Effector memory CD8-positive, alpha-beta T cell (primary cell): ENCODE data around the gene CLIC2.
"Not testable (repeated sequence)": the region's sequence is repeated elsewhere in the genome, so short reads cannot be mapped to it uniquely, and the experiment has no call there.

Experiments used
- ATAC-seq: fragments of 150-1000 bp; cut with Tn5 transposase; replicated peaks from 2 replicates; pipeline ENCODE4 v1.10.0; 2021; ENCODE audit warnings: mild to moderate bottlenecking, moderate library complexity
- DNase-seq, 3 experiments: peaks; one replicate each; pipeline ENCODE4 v3.0.0; 2021
- H3K27ac Mint-ChIP-seq, 2 donors: one replicate each; pipeline ENCODE4 v1.8.0; 2022; ENCODE audit warnings: mild to moderate bottlenecking in 2 of 2, mixed read lengths in 2 of 2, moderate library complexity in 2 of 2
- H3K27me3 Mint-ChIP-seq, 2 donors: one replicate each; pipeline ENCODE4 v1.8.0; 2022; ENCODE audit warnings: mixed read lengths in 2 of 2
- H3K36me3 Mint-ChIP-seq: one replicate; pipeline ENCODE4 v1.8.0; 2022; ENCODE audit warnings: mild to moderate bottlenecking, moderate library complexity, mixed read lengths; ENCODE audit not compliant: insufficient read depth
- H3K4me1 Mint-ChIP-seq, 2 donors: one replicate each; pipeline ENCODE4 v1.8.0; 2022; ENCODE audit warnings: low read depth in 2 of 2, mixed read lengths in 2 of 2
- H3K4me3 Mint-ChIP-seq, 2 donors: one replicate each; pipeline ENCODE4 v1.8.0; 2022; ENCODE audit warnings: mild to moderate bottlenecking in 2 of 2, mixed read lengths in 2 of 2, moderate library complexity in 2 of 2
- H3K9me3 Mint-ChIP-seq, 2 donors: one replicate each; pipeline ENCODE4 v1.8.0; 2022; ENCODE audit warnings: mixed read lengths in 2 of 2
- total RNA-seq, 9 experiments: gene quantifications; one replicate each; lab custom pipeline; 2026; lab: John Stamatoyannopoulos, UW

CLIC2 gene
- 0 to 1.4 (median 0.42) reads per million in 9 experiments for total RNA-seq

DNA sequence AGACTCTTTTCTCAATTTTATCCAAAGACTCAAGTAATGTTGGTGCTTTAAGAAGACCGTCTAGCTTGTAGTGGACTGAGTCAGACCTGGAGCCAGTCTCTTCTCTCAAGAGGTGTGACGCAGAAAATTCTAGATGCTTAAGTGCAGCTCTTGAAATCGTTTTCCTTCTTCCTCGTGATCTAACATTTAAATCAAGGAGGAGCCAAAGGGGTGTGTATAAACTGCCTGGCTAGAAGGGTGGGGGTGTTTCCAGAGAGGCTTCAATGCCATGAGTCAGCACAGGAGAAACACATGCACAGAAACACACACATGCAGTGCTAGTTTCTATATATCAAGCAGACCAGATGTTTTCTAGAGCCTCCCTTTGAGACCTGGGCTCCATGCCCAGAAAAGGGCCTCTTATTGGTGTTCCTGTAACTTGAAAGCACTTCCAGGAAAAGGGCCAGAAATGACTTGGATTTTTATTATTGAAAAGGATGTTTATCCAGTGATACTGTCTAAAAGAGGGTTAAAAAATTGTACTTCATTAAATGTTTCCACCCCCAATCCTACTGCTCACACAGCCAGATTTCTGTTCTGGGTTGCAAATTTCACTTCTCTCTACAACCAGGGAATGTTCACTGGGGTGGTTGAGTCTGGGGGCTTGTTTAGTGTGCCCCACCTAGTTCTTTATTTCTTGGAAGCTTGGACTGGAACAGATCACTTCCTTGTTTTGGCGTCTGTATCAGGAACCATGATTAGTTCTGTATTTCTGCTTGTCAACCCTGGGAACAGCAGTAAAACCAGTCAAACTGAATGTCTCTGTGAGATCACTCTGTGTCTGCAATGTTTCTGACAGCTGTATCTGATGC, at the start of gene CLIC2:
TSS of gene CLIC2 (minus strand) at position 129 of the 851 bp plus-strand sequence. CDS start 187 bp downstream, outside the sequence.
- H3K4me3 Mint-ChIP-seq: no peak within 1 kb of the TSS
- no peaks in the 10 kb centered on the region for H3K4me1 Mint-ChIP-seq
- H3K9me3 Mint-ChIP-seq: no peaks in the 10 kb centered on the region
- ATAC-seq: no peak
- DNase-seq: no peak
- H3K27ac Mint-ChIP-seq: no peak within 1 kb of the TSS
- H3K27me3 Mint-ChIP-seq: peaks cover 0 to 4% of the 10 kb centered on the region in 2 donors
- no peaks in the 10 kb centered on the region for H3K36me3 Mint-ChIP-seq

DNA sequence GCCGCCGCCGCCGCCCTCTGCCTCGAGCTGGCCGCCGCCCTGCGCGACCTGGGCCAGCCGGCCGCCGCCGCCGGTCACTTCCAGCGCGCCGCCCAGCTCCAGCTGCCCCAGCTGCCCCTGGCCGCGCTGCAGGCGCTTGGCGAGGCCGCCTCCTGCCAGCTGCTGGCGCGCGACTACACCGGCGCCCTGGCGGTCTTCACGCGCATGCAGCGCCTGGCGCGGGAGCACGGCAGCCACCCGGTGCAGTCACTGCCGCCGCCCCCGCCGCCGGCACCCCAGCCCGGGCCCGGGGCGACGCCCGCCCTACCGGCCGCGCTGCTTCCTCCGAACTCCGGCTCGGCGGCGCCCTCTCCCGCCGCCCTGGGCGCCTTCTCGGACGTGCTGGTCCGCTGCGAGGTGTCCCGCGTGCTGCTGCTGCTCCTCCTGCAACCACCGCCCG, 48.1 kb upstream of the CLIC2 start:
- not testable (repeated sequence) for H3K36me3 Mint-ChIP-seq, DNase-seq, H3K27me3 Mint-ChIP-seq, H3K4me1 Mint-ChIP-seq, H3K4me3 Mint-ChIP-seq, H3K9me3 Mint-ChIP-seq, H3K27ac Mint-ChIP-seq
- ATAC-seq: peak; percentile 65

DNA sequence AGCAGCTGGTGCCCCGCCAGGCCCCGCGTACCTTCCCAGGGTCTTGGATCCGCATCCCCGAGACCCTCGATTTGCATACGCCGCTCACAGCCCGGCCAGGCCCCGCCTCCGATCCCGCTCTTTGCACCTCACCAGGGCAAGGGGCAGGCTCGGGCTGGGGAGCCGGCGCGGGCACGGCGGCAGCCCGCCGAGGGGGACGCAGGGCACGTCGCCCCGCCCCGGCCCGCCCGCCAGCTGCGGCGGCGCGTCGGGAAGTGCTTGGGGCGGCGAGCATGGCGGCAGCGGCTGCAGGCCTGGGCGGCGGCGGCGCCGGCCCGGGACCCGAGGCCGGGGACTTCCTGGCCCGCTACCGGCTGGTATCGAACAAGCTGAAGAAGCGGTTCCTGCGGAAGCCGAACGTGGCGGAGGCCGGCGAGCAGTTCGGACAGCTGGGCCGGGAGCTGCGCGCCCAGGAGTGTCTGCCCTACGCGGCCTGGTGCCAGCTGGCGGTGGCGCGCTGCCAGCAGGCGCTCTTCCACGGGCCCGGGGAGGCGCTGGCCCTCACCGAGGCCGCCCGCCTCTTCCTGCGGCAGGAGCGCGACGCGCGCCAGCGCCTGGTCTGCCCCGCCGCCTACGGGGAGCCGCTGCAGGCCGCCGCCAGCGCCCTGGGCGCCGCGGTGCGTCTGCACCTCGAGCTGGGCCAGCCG, 47.6 kb upstream of the CLIC2 start, which contains the start of gene F8A2:
TSS of gene F8A2 (plus strand) at position 253 of the 686 bp plus-strand sequence. CDS start at position 273, 20 bp downstream.
- not testable (repeated sequence) for H3K27me3 Mint-ChIP-seq, H3K36me3 Mint-ChIP-seq, H3K4me1 Mint-ChIP-seq, H3K27ac Mint-ChIP-seq, H3K4me3 Mint-ChIP-seq, DNase-seq, H3K9me3 Mint-ChIP-seq
- peak; percentile 69 for ATAC-seq

DNA sequence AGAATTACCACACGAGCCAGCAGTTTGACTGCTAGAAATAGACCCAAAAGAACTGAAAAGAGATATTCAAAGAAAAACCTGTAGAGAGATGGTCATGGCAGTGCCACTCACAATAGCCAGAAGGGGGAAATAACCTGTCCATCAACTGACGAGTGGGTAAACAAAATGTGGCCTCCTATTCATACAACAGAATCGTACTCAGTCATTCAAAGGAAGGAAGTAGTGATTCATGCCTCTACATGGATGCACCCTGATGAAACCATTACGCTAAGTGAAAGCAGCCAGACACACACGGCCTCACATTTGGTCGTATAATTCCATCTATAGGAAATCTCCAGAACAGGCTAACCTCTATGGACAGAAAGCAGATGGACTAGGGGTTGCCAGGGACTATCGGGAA, 45.4 kb upstream of the CLIC2 start:
- H3K27ac Mint-ChIP-seq, H3K9me3 Mint-ChIP-seq: not testable (repeated sequence)

DNA sequence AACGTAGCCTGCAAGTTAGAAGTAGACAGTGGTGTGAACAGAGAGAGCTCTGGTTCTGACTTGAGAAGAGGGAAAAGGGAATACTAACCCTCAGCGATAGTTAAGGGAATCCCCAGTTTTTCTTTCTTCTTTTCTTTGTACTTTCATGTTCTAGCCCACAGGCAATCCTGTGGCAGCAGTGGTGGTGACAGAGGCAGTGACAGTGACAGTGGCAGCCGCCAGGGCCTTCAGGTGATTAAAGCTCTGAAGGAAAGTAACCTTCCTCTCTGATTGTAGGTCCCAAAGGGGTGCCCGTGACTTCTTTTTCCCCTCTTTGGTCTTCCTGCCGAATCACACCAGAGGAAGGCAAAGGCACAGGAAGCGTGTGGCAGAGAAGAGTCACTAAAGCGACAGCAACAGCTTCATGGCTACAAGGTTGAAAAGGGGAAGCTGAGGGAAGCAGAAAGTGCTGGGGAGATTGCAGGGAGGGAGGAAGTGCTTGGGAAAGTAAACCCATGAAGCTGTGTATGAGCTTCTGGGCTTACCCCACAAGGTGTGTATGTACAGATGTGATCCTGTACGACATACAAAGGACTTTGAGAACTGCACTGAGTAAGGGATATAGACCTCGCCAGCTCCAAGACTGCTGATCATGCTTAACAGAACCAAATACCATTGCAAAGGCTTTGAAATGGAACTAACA, 39.5 kb upstream of the CLIC2 start:
- H3K27me3 Mint-ChIP-seq, H3K9me3 Mint-ChIP-seq, H3K4me1 Mint-ChIP-seq, H3K4me3 Mint-ChIP-seq, H3K36me3 Mint-ChIP-seq, H3K27ac Mint-ChIP-seq, DNase-seq: not testable (repeated sequence)
- ATAC-seq: peak; percentile 59

More for the DNA sequence above, 45.4 kb upstream of the CLIC2 start:
- peak; percentile 26 for ATAC-seq
- not testable (repeated sequence) for H3K4me3 Mint-ChIP-seq, DNase-seq, H3K36me3 Mint-ChIP-seq, H3K4me1 Mint-ChIP-seq, H3K27me3 Mint-ChIP-seq

DNA sequence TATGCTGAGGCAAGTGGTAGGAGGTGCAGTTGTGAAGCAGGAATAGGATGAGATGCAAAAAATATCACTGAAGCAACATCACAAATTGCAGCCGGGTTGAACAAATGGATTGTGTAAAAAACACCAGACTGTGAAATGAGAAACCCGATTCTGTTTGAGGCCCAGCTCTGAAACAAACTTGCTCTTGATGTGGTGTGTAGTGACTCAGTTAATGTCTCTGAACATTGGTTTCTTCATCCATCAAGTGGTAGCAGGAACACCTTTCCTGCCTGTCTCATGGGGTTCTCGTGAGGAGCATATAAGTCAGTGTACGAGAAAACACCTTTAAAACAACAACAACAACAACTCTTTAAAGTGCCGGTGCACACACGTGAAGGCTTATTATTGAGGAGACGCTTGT, 29.3 kb upstream of the CLIC2 start:
- H3K27ac Mint-ChIP-seq, H3K27me3 Mint-ChIP-seq, H3K4me3 Mint-ChIP-seq, H3K4me1 Mint-ChIP-seq, H3K9me3 Mint-ChIP-seq, ATAC-seq, DNase-seq, H3K36me3 Mint-ChIP-seq: not testable (repeated sequence)

DNA sequence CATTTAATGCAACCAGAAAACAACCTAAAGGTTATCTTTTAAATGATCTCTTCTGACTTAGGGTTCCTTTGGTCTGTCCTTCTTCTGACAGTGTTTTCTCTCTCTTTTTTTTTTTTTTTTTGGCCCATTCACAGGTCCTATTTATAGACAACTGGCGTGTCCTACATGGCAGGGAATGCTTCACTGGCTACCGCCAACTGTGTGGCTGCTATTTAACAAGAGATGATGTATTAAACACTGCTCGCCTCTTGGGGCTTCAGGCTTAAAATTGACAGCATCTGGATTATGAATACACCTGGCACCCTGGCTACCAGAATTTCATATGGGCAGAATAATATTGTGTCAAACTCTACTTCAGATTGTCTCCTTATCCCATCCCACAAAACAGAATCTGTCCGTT, 15.0 kb upstream of the CLIC2 start:
- not testable (repeated sequence) for ATAC-seq, H3K4me1 Mint-ChIP-seq, H3K27ac Mint-ChIP-seq, H3K27me3 Mint-ChIP-seq, H3K4me3 Mint-ChIP-seq, DNase-seq, H3K9me3 Mint-ChIP-seq, H3K36me3 Mint-ChIP-seq

DNA sequence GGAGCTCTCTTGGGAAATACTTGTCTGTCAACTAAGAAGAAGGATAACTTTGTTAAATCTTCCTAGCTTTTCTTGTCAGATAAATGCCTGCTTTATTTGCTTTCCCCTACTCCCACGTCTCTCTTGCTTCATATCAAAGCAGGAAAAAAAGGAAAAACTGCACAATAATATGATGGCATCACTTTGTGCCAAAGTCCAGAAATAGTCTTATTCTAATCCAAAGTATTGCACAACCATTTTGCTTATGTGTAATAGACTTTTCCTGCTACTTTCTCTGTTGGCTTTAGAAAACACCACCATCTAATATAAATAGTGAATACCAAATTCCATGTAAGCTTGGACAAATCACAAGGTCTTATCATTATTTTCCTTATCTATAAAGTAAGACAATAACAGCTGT, 11.3 kb upstream of the CLIC2 start:
- not testable (repeated sequence) for H3K4me1 Mint-ChIP-seq, H3K4me3 Mint-ChIP-seq, H3K36me3 Mint-ChIP-seq, ATAC-seq, H3K27ac Mint-ChIP-seq, DNase-seq, H3K9me3 Mint-ChIP-seq, H3K27me3 Mint-ChIP-seq

DNA sequence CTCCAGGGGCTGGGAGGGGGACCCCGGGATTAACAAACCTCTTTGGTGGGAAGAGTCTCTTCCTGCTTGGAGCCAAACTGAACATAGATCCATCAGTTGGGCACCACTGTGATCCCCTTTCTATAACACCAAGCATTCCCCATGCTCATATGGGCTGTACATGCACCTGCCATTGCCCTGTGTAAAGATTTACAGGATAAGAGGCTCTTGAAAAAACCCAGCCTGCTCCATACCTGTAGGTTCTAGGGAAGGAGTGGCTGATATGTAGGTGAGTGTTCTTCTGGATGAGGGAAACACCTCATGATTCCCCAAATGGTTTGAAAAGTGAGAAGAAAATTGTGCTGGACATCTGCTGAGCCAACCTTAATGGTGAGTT, 911 bp upstream of the CLIC2 start:
- DNase-seq, H3K4me3 Mint-ChIP-seq, H3K9me3 Mint-ChIP-seq, H3K27ac Mint-ChIP-seq, ATAC-seq, H3K27me3 Mint-ChIP-seq, H3K4me1 Mint-ChIP-seq, H3K36me3 Mint-ChIP-seq: not testable (repeated sequence)

DNA sequence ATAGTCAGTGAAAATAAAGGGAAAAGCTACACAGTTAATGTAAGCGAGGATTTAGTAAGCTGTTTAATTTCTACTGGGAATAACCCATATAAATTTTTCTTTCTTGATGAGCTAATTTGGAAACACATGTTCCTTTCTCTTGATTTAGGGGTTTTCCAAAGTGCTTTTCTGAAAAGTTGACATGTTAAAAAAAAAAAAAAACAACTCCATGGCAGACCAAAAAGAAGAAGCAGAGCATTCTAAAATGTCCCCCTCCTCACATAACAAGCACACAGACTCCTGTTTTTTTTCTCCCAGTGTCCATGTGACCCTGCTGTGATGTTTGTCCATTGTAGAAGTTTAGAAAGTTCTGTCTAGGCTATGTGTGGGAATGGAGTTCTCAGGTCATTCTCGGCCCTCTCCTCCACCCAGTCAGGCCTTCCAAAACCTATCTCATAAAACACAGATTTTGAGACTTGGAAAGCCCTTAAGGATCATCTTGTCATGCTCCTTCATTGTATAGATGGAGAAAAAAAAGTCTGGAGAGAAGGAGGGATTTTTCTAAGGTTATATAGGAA, 792 bp downstream of the CLIC2 start:
- no peaks in the 10 kb centered on the region for H3K4me1 Mint-ChIP-seq
- no peak overlapping the region for H3K27ac Mint-ChIP-seq
- no peak overlapping the region for H3K4me3 Mint-ChIP-seq
- no peaks in the 10 kb centered on the region for H3K9me3 Mint-ChIP-seq
- DNase-seq: no peak
- H3K36me3 Mint-ChIP-seq: no peaks in the 10 kb centered on the region
- H3K27me3 Mint-ChIP-seq: peaks cover 4 to 6% of the 10 kb centered on the region in 2 donors
- no peak for ATAC-seq

DNA sequence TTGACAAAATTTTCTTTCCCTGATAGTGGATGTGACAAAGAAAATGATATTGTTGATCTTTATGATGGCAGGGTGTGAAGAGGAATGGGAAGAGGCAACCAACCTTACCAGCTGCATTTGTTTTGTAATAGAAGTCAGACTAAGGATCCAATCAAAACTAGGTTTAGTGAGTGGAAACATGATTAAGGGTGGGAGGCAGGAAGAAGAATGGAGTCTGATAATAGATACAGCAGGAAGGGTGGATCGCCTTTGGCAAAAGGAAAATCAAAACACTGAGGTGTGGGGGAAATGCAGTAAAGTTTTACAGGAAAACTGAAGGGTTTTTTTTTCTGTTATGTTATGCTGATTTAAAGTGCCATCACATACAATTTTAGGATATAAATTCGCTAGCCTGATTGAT, 3.4 kb downstream of the CLIC2 start:
- DNase-seq: no peak
- Mint-ChIP-seq H3K27ac (no peak overlapping the region), H3K4me3 (no peak overlapping the region), H3K27me3 (peaks cover 4 to 7% of the 10 kb centered on the region in 2 donors), H3K4me1 (no peaks in the 10 kb centered on the region), H3K9me3 (no peaks in the 10 kb centered on the region), H3K36me3 (no peaks in the 10 kb centered on the region)
- ATAC-seq: no peak

DNA sequence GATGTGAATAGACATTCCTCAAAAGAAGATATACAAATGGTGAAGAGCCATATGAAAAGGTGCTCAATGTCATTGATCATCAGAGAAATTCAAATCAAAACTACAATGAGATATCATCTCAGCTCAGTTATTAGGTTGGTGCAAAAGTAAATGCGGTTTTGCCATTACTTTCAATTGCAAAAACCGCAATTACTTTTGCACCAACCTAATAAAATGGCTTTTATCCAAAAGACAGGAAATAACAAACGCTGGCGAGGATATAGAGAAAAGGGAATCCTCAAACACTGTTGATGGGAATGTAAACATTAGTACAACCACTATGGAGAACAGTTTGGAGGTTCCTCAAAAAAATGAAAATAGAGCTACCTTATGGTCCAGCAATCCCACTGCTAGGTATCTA, 5.1 kb downstream of the CLIC2 start:
- H3K4me3 Mint-ChIP-seq: no peak overlapping the region

DNA sequence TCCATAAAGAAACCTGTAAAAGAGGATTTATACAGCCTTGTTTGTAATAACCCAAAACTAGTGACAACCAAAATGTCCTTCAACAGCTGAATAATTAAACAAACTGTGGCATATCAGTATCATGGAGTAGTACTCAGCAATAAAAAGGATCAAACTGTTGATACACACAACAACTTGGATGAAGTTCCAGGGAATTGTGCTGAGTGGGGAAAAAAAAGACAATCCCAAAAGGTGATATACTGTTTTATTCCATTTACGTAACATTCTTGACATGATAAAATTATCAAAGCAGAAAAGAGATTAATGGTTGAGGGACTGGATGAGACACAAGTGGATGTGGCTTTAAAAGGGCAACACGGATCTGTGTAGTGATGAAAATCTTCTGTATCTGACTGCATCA, 7.8 kb downstream of the CLIC2 start:
- H3K9me3 Mint-ChIP-seq: peaks cover 0 to 2% of the 10 kb centered on the region in 2 donors
- peaks cover 30 to 32% of the 10 kb centered on the region in 2 donors for H3K27me3 Mint-ChIP-seq
- H3K27ac Mint-ChIP-seq: no peak overlapping the region
- DNase-seq (no peak), ATAC-seq (no peak)
- no peak overlapping the region for H3K4me3 Mint-ChIP-seq
- no peaks in the 10 kb centered on the region for H3K4me1 Mint-ChIP-seq
- no peaks in the 10 kb centered on the region for H3K36me3 Mint-ChIP-seq

More for the DNA sequence above, 5.1 kb downstream of the CLIC2 start:
- Mint-ChIP-seq H3K36me3 (no peaks in the 10 kb centered on the region), H3K4me1 (no peaks in the 10 kb centered on the region), H3K9me3 (no peaks in the 10 kb centered on the region), H3K27ac (no peak overlapping the region), H3K27me3 (peaks cover 14 to 17% of the 10 kb centered on the region in 2 donors)
- no peak for DNase-seq
- no peak for ATAC-seq
